ENCODE measurements around the gene COQ10A. TPM values are rescaled to one million over a fixed set of nuclear protein-coding genes. Genes with fewer than 3 reads are reported as not detected.

The COQ10A gene
- total RNA-seq, result 10 to 100 TPM; 12.8 to 16.7 TPM

DNA sequence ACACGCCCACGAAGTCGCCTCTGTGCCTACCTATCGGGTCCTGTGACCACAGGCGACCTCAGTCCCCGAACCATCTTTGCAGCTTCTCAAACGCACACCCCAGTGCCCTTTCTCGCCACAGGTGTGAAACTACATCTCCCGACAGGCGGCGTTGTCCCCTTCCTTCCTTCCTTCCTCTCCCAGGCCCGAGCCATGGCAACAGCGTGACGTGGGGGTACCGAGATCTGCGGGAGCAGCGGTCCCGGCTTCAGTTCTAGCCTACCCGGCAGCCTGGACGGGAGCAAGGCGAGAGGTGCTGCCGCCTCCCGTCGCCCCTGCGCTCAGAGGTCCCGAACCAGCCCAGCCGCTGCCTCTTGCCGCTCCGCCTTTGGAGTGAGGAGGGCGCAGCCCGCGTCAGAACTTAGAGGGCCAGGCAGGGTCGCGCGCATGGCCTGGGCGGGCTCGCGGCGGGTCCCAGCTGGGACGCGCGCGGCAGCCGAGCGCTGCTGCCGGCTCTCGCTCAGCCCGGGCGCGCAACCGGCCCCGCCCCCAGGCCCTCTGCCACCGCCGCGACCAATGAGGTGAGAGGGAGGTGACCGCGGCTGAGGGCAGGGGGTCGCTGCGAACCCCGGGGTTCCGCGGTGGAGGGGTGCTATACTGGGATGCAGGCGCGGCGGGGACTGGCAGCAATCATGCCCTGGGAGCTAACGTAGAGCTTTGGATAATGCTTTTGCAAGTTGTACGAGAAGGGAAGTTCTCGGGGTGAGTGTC lies at the start of gene COQ10A:
Gene COQ10A, plus strand, starts transcription at position 250 of the 750 bp plus-strand sequence. Its CDS starts 177 bp downstream, at position 427.
- DNase-seq, result peak; percentile 90
- Mint-ChIP-seq H3K27me3 (no peaks in the 10 kb centered on the region), H3K27ac (peak within 1 kb of the TSS; percentile 80), H3K4me3 (peak within 1 kb of the TSS; percentile 87), H3K9me3 (no peaks in the 10 kb centered on the region), H3K36me3 (ENCODE audit: low read depth) (peaks cover 14% of the 10 kb centered on the region), H3K4me1 (peaks cover 21% of the 10 kb centered on the region)
- POLR2A ChIA-PET, result interaction anchor here (1.0 to 2.2 kb wide), 14 partner anchors 9 to 197 kb away, joined by 3 to 20 read pairs (median 4); partner anchors contain the start of genes ANKRD52, CNPY2, CS and IL23A
- CTCF ChIA-PET, result interaction anchor here (0.6 to 3.3 kb wide), 17 partner anchors 9 to 197 kb away, joined by 3 to 19 read pairs (median 3); partner anchors contain the start of genes ANKRD52, CS, RNF41 and SMARCC2

DNA sequence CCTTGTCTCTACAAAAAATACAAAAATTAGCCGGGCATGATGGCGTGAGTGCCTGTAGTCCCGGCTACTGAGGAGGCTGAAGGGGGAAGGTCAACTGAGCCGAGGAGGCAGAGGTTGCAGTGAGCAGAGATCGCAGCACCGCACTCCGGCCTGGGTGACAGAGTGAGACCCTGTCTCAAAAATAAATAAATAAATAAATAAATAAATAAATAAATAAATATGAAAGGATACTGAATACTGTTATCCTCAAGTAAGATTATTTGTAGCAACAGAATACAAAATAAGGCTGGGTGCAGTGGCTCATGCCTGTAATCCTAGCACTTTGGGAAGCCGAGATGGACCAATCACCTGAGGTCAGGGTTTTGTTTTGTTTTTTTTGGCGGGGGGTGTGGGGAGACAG lies 46.9 kb upstream of the COQ10A start:
- Mint-ChIP-seq H3K27ac (peak overlapping the region; percentile 47), H3K9me3 (no peaks in the 10 kb centered on the region), H3K4me3 (peak overlapping the region; percentile 27), H3K36me3 (ENCODE audit: low read depth) (peaks cover 8% of the 10 kb centered on the region), H3K4me1 (peaks cover 40% of the 10 kb centered on the region), H3K27me3 (no peaks in the 10 kb centered on the region)
- no peak for DNase-seq
- ChIA-PET POLR2A (interaction anchor here (0.8 to 3.7 kb wide), 4 partner anchors 13 to 96 kb away, joined by 4 to 32 read pairs (median 17); partner anchors contain the start of genes CNPY2, ESYT1 and SMARCC2), CTCF (interaction anchor here (0.7 to 3.8 kb wide), 3 partner anchors 13 to 961 kb away, joined by 4 to 43 read pairs (median 9); partner anchors contain the start of gene SMARCC2)

DNA sequence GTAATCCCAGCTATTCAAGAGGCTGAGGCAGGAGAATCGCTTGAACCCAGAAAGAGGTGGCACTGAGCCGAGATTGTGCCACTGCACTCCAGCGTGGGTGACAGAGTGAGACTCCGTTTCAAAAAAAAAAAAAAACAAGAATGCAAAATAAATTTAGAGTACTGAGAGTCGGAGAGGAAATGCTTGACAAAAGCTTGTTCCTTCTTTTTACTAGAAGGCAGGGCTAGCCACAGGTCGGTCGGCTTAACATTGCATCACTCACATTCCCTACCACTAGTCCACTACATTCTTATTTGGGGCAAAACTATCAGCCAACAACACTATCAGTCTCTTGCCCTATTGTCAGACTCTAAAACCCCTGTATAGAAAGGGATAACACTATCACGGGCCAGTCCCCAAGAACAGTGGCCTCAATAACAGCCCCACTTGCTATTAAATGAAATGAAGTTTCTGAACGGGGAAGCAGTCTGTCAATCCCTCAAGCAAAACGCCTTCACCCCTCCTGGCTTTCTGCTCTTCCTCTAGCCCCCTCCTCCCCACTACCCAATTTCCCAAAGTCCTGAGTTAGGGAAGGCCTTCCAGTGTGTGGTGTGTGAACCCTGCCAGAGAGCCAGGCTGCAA lies 46.0 kb upstream of the COQ10A start:
- Mint-ChIP-seq H3K27ac (peak overlapping the region; percentile 84), H3K4me3 (peak overlapping the region; percentile 89), H3K4me1 (peaks cover 48% of the 10 kb centered on the region), H3K36me3 (ENCODE audit: low read depth) (peaks cover 2% of the 10 kb centered on the region), H3K9me3 (no peaks in the 10 kb centered on the region), H3K27me3 (no peaks in the 10 kb centered on the region)
- DNase-seq, result no peak
- ChIA-PET POLR2A (interaction anchor here (0.8 to 3.9 kb wide), 15 partner anchors 14 to 295 kb away, joined by 3 to 32 read pairs (median 13); partner anchors contain the start of genes CNPY2, COQ10A, ESYT1 and MYL6), CTCF (interaction anchor here (0.7 to 3.8 kb wide), 8 partner anchors 14 to 960 kb away, joined by 3 to 43 read pairs (median 8); partner anchors contain the start of genes ANKRD52, CNPY2, ESYT1 and SMARCC2)

DNA sequence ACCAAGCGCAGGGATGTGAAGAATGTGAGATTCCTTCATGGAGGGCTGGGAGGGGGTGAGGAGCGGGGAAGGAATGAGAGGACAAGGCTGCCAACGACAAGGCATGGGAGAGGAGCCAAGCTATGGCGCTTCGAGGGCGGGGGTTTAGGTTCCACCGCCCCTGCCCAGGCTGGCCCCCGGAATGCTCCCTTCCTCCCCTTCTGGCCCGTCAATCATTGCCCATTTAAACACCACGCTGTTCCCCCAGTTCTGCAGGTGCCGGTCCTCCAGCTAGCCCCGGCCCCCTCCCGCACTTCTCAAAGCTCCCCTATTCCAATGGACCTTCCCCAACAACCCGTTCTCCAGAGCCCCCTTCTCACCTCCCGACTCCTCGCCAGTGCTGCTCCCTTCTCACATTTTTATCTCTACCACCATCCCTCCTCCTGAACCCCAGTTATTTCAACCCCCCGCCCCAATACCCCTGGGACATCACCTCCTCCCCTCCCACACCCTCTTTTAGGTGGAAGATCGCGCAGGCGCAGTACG lies 45.4 kb upstream of the COQ10A start:
- Mint-ChIP-seq H3K27me3 (no peaks in the 10 kb centered on the region), H3K9me3 (no peaks in the 10 kb centered on the region), H3K27ac (peak overlapping the region; percentile 84), H3K4me3 (peak overlapping the region; percentile 89), H3K36me3 (ENCODE audit: low read depth) (peaks cover 6% of the 10 kb centered on the region), H3K4me1 (peaks cover 52% of the 10 kb centered on the region)
- CTCF ChIA-PET, result interaction anchor here (0.5 to 3.8 kb wide), 21 partner anchors 10 to 483 kb away, joined by 3 to 44 read pairs (median 5); partner anchors contain the start of genes ANKRD52, CNPY2, COQ10A and ESYT1
- DNase-seq, result peak; percentile 20
- POLR2A ChIA-PET, result interaction anchor here (1.0 to 3.9 kb wide), 28 partner anchors 8 to 403 kb away, joined by 3 to 32 read pairs (median 7); partner anchors contain the start of genes ANKRD52, CNPY2, COQ10A and ESYT1

DNA sequence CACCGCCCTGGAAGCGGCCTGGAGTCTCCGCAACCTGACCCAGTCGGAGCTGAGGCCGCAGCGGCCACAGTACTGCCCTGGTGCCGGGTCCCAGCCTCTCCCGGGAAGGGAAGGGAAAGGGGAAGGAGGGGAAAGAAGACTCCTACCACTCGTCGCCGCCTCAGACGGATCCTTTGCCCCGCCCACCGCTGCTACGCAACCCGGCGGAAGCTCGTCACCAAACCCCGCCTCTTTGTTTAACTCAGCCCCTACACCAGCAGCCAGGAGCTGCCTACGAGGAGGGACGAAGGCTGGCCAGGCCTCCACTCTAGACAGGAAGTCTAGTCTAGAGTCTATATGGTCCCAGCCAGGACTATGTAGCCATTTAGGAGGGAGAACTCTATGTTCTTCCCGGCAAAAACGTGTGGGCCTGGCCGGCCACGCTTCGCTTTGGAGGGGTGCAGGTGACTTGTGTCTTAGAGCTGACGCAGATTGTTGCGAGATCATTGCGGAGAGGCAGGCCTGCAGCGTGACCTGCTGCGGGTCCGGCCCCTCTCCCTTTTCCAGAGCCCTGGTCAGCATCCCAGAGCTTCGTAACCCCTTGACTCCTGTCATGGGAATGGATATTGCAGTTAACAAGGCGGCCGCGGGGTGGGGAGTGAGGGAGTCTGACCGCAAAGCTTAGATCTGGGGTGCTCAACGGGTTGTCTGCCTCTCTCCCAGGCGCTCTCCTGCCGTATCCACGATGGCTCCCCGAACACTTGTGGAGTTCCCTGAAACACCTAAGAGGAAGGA lies 44.8 kb upstream of the COQ10A start, which contains the start of gene RNF41:
Gene RNF41, minus strand, starts transcription at position 166 of the 774 bp plus-strand sequence. CDS start 7,875 bp downstream, outside the sequence.
- peak; percentile 94 for DNase-seq
- Mint-ChIP-seq H3K27me3 (no peaks in the 10 kb centered on the region), H3K4me1 (peaks cover 53% of the 10 kb centered on the region), H3K4me3 (peak within 1 kb of the TSS; percentile 89), H3K36me3 (ENCODE audit: low read depth) (peaks cover 6% of the 10 kb centered on the region), H3K27ac (peak within 1 kb of the TSS; percentile 84), H3K9me3 (no peaks in the 10 kb centered on the region)
- CTCF ChIA-PET, result interaction anchor here (0.5 to 3.8 kb wide), 25 partner anchors 10 to 484 kb away, joined by 3 to 44 read pairs (median 4); partner anchors contain the start of genes ANKRD52, CNPY2, COQ10A and ESYT1
- POLR2A ChIA-PET, result interaction anchor here (0.6 to 3.9 kb wide), 38 partner anchors 9 to 404 kb away, joined by 3 to 32 read pairs (median 5); partner anchors contain the start of genes ANKRD52, CNPY2, COQ10A and CS

DNA sequence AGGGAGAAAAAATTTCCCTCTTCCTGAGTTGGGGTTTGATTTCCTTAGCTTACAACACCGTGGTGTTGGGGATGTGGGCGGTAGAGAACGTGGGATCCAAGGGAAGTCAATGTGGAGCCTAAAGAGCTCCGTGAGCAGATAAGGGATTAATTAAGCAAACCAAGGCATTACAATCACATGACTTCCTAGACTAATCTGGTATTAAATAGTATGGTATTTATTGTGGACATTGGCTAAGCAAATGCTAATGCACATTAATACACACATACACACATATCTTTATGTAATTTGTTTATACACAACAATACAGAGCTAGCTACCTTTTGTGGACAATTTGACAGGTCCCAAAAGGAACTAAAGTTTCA lies 44.2 kb upstream of the COQ10A start:
- peak overlapping the region; percentile 84 for H3K27ac Mint-ChIP-seq
- H3K27me3 Mint-ChIP-seq, result no peaks in the 10 kb centered on the region
- H3K4me1 Mint-ChIP-seq, result peaks cover 53% of the 10 kb centered on the region
- H3K9me3 Mint-ChIP-seq, result no peaks in the 10 kb centered on the region
- no peak for DNase-seq
- CTCF ChIA-PET, result interaction anchor here (0.6 to 3.8 kb wide), 19 partner anchors 11 to 484 kb away, joined by 3 to 44 read pairs (median 5); partner anchors contain the start of genes ANKRD52, COQ10A, ESYT1 and ORMDL2
- peaks cover 6% of the 10 kb centered on the region for H3K36me3 Mint-ChIP-seq (ENCODE audit: low read depth)
- POLR2A ChIA-PET, result interaction anchor here (0.7 to 3.9 kb wide), 32 partner anchors 8 to 404 kb away, joined by 3 to 32 read pairs (median 6); partner anchors contain the start of genes ANKRD52, CNPY2, COQ10A and CS
- peak overlapping the region; percentile 89 for H3K4me3 Mint-ChIP-seq

DNA sequence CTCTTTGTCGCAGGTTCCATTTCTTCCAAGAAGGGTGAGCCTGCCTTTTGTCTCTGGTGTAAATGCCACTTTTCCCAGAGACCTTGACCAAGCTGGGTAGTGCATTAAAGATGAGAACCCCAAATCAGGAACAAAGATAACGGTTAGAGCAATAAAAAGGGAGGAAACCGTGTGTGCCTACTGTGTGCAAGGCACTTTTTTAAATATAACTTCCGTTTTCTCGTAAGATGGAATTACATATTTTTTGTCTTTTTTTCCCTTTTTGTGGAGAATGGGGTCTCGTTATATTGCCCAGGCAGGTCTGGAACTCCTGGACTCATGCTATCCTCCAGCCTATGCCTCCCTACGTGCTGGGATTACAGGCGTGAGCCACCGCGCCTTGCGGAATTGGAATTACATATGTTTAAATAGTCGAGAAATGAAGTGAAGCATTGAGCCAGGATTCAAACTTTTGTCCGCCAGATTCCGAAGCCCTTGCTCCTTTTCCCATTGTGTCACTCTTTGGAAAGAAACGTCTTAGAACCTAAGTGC lies 43.1 kb upstream of the COQ10A start:
- Mint-ChIP-seq H3K27me3 (no peaks in the 10 kb centered on the region), H3K27ac (peak overlapping the region; percentile 76), H3K4me3 (peak overlapping the region; percentile 89), H3K9me3 (no peaks in the 10 kb centered on the region), H3K36me3 (ENCODE audit: low read depth) (peaks cover 6% of the 10 kb centered on the region), H3K4me1 (peaks cover 53% of the 10 kb centered on the region)
- DNase-seq, result no peak
- ChIA-PET CTCF (interaction anchor here (2.4 to 3.8 kb wide), 4 partner anchors 17 to 105 kb away, joined by 12 to 44 read pairs (median 39); partner anchors contain the start of genes SMARCC2 and ZC3H10), POLR2A (interaction anchor here (1.4 to 3.9 kb wide), 5 partner anchors 35 to 105 kb away, joined by 3 to 31 read pairs (median 15); partner anchors contain the start of genes ANKRD52, SMARCC2 and ZC3H10)

DNA sequence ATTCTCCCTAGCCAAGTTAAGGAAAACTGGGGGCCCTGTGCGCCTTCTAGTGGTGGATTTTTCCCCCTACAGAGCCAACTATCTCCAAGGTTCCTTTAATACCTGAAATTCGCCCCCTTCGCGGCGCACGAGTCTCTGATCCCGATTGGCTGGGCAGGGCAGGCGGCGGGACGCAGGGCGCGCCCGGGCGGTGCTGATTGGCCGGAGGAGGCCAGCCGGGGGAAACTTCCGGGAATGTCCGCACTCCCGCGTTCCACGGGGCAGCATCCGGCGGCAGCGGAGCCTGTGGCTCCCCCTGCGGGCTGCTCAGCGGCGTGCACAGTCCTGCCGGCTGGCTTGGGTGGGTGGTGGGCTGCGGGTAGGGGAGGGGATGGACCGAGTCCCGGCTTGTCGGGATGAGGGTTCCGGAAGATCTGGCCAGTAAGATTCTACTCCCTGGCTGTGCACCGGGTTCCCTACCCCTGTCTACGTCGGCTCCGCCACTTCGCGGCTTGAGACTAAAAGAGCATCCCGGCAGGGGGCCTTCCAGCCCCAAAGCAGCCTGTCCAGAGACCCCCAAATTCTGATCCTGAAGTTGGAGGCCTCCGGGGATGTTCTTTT lies 42.5 kb upstream of the COQ10A start, which contains the start of gene NABP2:
Gene NABP2, plus strand, starts transcription at position 241 of the 600 bp plus-strand sequence. CDS start 515 bp downstream, outside the sequence.
- peaks cover 53% of the 10 kb centered on the region for H3K4me1 Mint-ChIP-seq
- no peaks in the 10 kb centered on the region for H3K9me3 Mint-ChIP-seq
- H3K27me3 Mint-ChIP-seq, result no peaks in the 10 kb centered on the region
- peak within 1 kb of the TSS; percentile 76 for H3K27ac Mint-ChIP-seq
- peak; percentile 95 for DNase-seq
- POLR2A ChIA-PET, result interaction anchor here (3.9 kb wide), 1 partner anchor 106 kb away, joined by 31 read pairs; the partner anchor contains the start of gene ZC3H10
- CTCF ChIA-PET, result interaction anchor here (3.3 kb wide), 1 partner anchor 101 kb away, joined by 12 read pairs; no protein-coding TSS in a partner anchor
- H3K4me3 Mint-ChIP-seq, result peak within 1 kb of the TSS; percentile 89
- peaks cover 6% of the 10 kb centered on the region for H3K36me3 Mint-ChIP-seq (ENCODE audit: low read depth)

DNA sequence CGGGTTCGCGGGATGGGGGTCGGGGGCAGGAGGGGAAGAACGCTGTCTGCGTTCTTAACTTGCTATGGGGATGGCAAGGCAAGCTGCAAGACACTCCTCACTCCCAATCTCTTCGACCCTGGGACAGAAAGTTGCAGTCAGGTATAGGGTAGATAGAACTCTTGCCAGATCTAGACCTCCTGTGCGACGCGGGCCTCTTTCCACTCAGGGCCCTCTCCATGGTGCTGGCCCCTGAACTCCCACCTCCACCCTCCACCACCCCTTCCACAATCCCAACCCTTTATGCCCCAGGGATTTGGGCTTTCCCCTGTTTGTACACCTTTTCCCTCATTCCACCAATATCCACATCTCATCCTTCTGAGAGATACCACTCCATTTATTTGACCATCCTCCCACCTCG lies 41.8 kb upstream of the COQ10A start:
- H3K27ac Mint-ChIP-seq, result peak overlapping the region; percentile 73
- no peaks in the 10 kb centered on the region for H3K9me3 Mint-ChIP-seq
- peaks cover 6% of the 10 kb centered on the region for H3K36me3 Mint-ChIP-seq (ENCODE audit: low read depth)
- H3K4me1 Mint-ChIP-seq, result peaks cover 52% of the 10 kb centered on the region
- POLR2A ChIA-PET, result no interaction called here
- H3K27me3 Mint-ChIP-seq, result no peaks in the 10 kb centered on the region
- DNase-seq, result no peak
- H3K4me3 Mint-ChIP-seq, result peak overlapping the region; percentile 89
- CTCF ChIA-PET, result interaction anchor here (1.5 kb wide), 1 partner anchor 38 kb away, joined by 3 read pairs; no protein-coding TSS in a partner anchor

DNA sequence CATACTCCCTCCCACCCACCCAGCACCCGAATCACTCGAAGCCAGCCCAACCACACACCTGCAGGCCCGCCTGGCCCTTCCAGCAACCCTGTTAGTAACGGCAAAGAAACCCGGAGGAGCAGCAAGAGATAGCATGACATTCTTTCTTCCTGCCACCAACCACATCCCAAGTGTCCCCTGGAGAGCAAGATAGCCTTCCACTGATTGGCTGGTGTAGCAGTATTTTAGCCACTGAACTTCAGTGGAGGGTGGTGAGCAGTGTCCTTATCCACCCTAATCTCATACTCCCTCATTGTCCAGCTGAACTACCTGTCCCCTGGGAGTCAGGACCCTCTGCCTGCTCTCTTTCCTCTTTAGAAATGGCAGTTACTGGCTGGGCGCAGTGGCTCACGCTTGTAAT lies 37.7 kb upstream of the COQ10A start:
- CTCF ChIA-PET, result no interaction called here

More for the DNA sequence above, 37.7 kb upstream of the COQ10A start:
- Mint-ChIP-seq H3K27me3 (no peaks in the 10 kb centered on the region), H3K9me3 (no peaks in the 10 kb centered on the region), H3K27ac (no peak overlapping the region), H3K4me3 (no peak overlapping the region), H3K36me3 (ENCODE audit: low read depth) (peaks cover 6% of the 10 kb centered on the region), H3K4me1 (peaks cover 19% of the 10 kb centered on the region)
- no peak for DNase-seq
- POLR2A ChIA-PET, result no interaction called here
